ENCODE results near the gene EXOC1. TPM values are rescaled to one million over a fixed set of nuclear protein-coding genes. Genes with fewer than 3 reads are reported as not detected.
"Not testable (repeated sequence)": the region's sequence is repeated elsewhere in the genome, so short reads cannot be mapped to it uniquely, and the experiment has no call there.

The EXOC1 gene
- total RNA-seq, 1 experiment from 2014 or later = 9.1 TPM

GRCh38 chr4:55842312-55842711 is 11.1 kb upstream of the EXOC1 start:
- DNase-seq (ENCODE audit: low read depth); in situ Hi-C loops (cut with HindIII; ENCODE audit: low pct_unique_long_range_greater_than_20kb, low sequenced_read_pairs): not testable (repeated sequence)

DNA sequence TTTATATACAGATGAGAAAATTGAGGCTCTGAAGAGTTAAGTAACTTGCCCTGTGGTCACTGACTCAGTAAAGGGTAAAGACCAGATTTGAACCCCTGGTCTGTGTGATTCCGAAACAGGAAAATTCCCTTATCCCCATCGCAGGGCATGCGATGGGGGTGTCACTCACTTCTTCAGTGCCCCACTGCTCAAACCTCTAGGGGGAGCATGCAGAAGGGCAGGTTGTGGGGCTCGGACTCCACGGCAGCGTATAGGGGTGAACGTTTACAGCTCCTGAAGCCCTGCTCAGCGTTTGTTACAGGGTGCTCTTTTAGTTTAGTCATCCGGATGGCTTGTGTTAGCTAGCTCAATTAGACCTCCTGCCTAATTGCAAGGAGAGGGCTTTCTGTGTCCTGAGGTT is 3.7 kb upstream of the EXOC1 start:
- in situ Hi-C loops (cut with HindIII; ENCODE audit: low pct_unique_long_range_greater_than_20kb, low sequenced_read_pairs) = no loop called here
- DNase-seq (ENCODE audit: low read depth) = no peak

DNA sequence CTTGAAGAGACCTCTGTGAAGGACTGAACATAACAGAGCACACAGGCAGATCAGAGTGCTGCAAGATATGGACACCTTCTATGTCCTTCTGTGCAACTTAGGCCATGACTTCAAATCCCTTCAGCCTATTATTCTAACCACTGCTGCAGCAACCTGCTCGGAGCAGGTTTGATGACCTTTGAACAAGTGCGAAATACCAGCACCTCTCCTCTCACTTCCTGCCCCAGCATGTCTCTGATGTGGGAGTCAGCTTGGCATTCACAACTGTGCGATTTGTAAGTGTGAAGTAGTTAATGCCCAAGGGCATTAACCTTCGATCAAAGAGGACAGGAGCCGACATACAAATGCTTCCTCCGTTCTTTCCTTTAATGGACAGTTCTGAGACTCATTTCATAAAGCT is 1.6 kb upstream of the EXOC1 start:
- in situ Hi-C loops (cut with HindIII; ENCODE audit: low pct_unique_long_range_greater_than_20kb, low sequenced_read_pairs) = no loop called here
- DNase-seq (ENCODE audit: low read depth) = no peak

GRCh38 chr4:55854129-55854528 is 681 bp downstream of the EXOC1 start:
- in situ Hi-C loops (cut with HindIII; ENCODE audit: low pct_unique_long_range_greater_than_20kb, low sequenced_read_pairs) = no loop called here
- DNase-seq (ENCODE audit: low read depth) = no peak

GRCh38 chr4:55857586-55857985 is 4.1 kb downstream of the EXOC1 start:
- DNase-seq (ENCODE audit: low read depth) = no peak
- in situ Hi-C loops (cut with HindIII; ENCODE audit: low pct_unique_long_range_greater_than_20kb, low sequenced_read_pairs) = no loop called here

- in situ Hi-C loops (cut with HindIII; ENCODE audit: low pct_unique_long_range_greater_than_20kb, low sequenced_read_pairs) = no loop called here
- no peak for DNase-seq (ENCODE audit: low read depth)
Observed at GRCh38 chr4:55859711-55860110, 6.3 kb downstream of the EXOC1 start.

- in situ Hi-C loops (cut with HindIII; ENCODE audit: low pct_unique_long_range_greater_than_20kb, low sequenced_read_pairs) = no loop called here
- DNase-seq (ENCODE audit: low read depth) = no peak
Observed at GRCh38 chr4:55864577-55865223, 11.3 kb downstream of the EXOC1 start.

DNA sequence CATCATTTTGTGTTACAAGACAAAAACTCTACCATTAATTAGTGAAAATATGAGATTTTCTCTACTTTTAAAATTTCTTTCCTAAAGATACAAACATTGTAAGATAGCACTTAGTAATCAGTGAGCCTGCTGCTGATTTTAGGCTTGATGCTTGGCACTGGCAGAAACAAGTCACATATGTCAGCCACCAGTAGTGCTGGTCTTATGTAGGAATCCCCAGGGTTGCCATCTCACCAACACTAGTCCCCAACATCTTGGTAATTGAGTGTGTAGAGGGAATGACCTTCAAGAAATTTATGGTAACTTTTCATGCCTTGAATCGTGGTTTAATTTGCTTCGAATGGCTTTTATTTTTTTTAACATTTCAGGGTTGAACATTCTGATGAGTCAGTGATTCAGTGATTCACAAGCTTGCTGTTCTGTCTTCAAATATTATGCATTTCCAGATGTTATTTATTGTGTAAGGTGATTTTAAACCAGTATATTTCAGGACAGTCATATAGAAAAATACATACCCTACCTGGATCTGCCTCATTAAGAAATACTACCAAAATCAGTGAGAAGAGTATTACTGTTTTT is 11.9 kb downstream of the EXOC1 start:
- in situ Hi-C loops (cut with HindIII; ENCODE audit: low pct_unique_long_range_greater_than_20kb, low sequenced_read_pairs) = no loop called here
- DNase-seq (ENCODE audit: low read depth) = peak; percentile 18

GRCh38 chr4:55866290-55866907 is 13.0 kb downstream of the EXOC1 start:
- peak; percentile 51 for DNase-seq (ENCODE audit: low read depth)
- in situ Hi-C loops (cut with HindIII; ENCODE audit: low pct_unique_long_range_greater_than_20kb, low sequenced_read_pairs) = no loop called here

- DNase-seq (ENCODE audit: low read depth) = peak; percentile 40
- in situ Hi-C loops (cut with HindIII; ENCODE audit: low pct_unique_long_range_greater_than_20kb, low sequenced_read_pairs) = no loop called here
Observed at GRCh38 chr4:55866973-55867574, 13.6 kb downstream of the EXOC1 start.

DNA sequence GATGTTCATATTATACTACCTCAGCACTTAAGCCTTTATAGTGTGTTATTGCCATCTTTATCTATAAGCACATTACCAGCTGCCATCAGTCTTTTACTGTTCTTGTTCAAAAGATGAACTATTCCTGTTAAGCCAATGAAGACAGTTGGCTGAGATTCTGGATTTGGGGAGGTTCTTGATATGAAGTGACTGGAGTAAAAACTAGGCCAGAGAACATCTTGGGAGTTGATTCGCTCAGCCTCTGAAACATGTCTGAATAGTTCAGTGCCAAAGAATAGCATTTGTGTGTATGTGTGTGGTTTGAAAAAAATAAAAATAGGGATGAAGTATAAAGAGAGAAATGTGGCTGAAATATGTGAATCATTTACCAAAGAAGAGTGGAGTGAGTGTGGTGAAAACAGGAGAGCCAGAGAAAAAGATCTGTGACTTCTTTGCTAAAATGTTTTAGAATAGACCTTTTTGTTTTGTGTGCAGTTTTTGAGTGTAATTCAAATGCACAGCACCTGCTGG is 15.2 kb downstream of the EXOC1 start:
- no peak for DNase-seq (ENCODE audit: low read depth)
- in situ Hi-C loops (cut with HindIII; ENCODE audit: low pct_unique_long_range_greater_than_20kb, low sequenced_read_pairs) = no loop called here

DNA sequence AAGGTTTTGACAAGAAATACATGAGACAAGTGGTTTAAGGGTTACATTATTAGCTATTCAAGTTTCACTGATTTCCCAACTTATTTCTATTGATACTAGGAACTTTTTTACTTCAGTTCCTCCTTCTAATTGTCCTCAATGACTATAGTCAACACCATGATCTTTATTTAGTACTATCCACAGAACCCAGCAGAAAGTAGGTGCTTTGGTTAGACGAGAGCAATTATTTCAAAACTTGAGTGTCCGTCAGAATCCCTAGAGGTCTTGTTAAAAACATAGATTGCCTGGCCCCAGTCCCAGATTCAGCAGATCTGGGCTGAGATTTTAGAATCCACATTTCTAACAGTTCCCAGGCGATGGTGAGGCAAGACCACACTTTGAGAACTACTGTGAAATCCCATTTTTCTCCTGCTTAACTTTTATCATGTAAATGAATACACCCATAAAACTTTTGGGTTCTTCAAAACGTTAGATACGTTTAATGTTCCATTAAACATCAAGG is 17.9 kb downstream of the EXOC1 start:
- no peak for DNase-seq (ENCODE audit: low read depth)
- in situ Hi-C loops (cut with HindIII; ENCODE audit: low pct_unique_long_range_greater_than_20kb, low sequenced_read_pairs) = no loop called here

GRCh38 chr4:55874831-55875230 is 21.4 kb downstream of the EXOC1 start:
- DNase-seq (ENCODE audit: low read depth) = no peak
- in situ Hi-C loops (cut with HindIII; ENCODE audit: low pct_unique_long_range_greater_than_20kb, low sequenced_read_pairs) = no loop called here

GRCh38 chr4:55876387-55876786 is 22.9 kb downstream of the EXOC1 start:
- no peak for DNase-seq (ENCODE audit: low read depth)
- in situ Hi-C loops (cut with HindIII; ENCODE audit: low pct_unique_long_range_greater_than_20kb, low sequenced_read_pairs) = no loop called here

- DNase-seq (ENCODE audit: low read depth) = no peak
- in situ Hi-C loops (cut with HindIII; ENCODE audit: low pct_unique_long_range_greater_than_20kb, low sequenced_read_pairs) = no loop called here
Observed at GRCh38 chr4:55879224-55879623, 25.8 kb downstream of the EXOC1 start.

- in situ Hi-C loops (cut with HindIII; ENCODE audit: low pct_unique_long_range_greater_than_20kb, low sequenced_read_pairs) = no loop called here
- DNase-seq (ENCODE audit: low read depth) = no peak
Observed at GRCh38 chr4:55880652-55881280, 27.3 kb downstream of the EXOC1 start.

GRCh38 chr4:55884093-55884850 is 30.8 kb downstream of the EXOC1 start:
- in situ Hi-C loops (cut with HindIII; ENCODE audit: low pct_unique_long_range_greater_than_20kb, low sequenced_read_pairs) = no loop called here

DNA sequence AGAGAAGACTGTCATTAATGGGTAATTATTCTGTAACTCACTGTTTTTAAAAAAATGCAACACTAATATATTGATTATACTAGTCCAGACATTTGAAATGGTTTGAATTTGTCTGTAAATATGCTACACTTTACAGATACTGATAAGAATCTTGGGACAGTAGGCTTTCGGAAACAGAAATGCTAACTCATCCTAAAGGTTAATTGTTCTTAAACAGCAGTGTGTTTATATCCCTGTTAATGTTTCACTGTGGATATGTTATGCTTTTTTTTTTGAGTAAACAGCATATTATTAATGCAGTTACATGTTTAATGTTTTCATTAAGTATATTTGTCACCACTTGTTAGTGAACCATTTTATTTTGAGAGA is 31.4 kb downstream of the EXOC1 start:
- in situ Hi-C loops (cut with HindIII; ENCODE audit: low pct_unique_long_range_greater_than_20kb, low sequenced_read_pairs) = no loop called here
- no peak for DNase-seq (ENCODE audit: low read depth)

More at GRCh38 chr4:55884093-55884850, 30.8 kb downstream of the EXOC1 start:
- DNase-seq (ENCODE audit: low read depth) = no peak
